PFSK-1 (cell line): ENCODE data around the gene BCAS3.

Experiments used
- FOXP2 ChIP-seq: optimal IDR thresholded peaks from 2 replicates; pipeline ENCODE3; 2011; ENCODE audit warnings: borderline replicate concordance, control low read depth, inconsistent platforms; ENCODE audit not compliant: insufficient read depth; ENCODE audit errors: extremely low read length, extremely low read depth
- POLR2AphosphoS5 ChIP-seq: IDR thresholded peaks from 2 replicates; pipeline ENCODE4 v1.6.1; 2012; ENCODE audit warnings: low read depth, mild to moderate bottlenecking, control low read depth, low read length, moderate library complexity
- REST ChIP-seq, 2 experiments: IDR thresholded peaks; 2 replicates each; pipeline versions ENCODE4 v1.6.1 to v1.8.0; 2011 to 2012; ENCODE audit warnings: low read depth in 2 of 2, low read length in 2 of 2, control low read depth in 1 of 2, inconsistent platforms in 1 of 2, mild to moderate bottlenecking in 1 of 2, moderate library complexity in 1 of 2; ENCODE audit not compliant: insufficient read depth in 1 of 2
- SIN3A ChIP-seq: IDR thresholded peaks from 2 replicates; pipeline ENCODE4 v1.6.1; 2012; ENCODE audit warnings: mild to moderate bottlenecking, low read length, moderate library complexity, borderline replicate concordance; ENCODE audit not compliant: insufficient read depth
- TAF1 ChIP-seq: IDR thresholded peaks from 2 replicates; pipeline ENCODE4 v1.6.1; 2012; ENCODE audit warnings: low read length, control low read depth, borderline replicate concordance; ENCODE audit not compliant: insufficient read depth

Gene BCAS3

GRCh38 chr17:61414141-61414935 lies 736.7 kb downstream of the BCAS3 start:
- TF ChIP-seq REST (IDR thresholded peaks at IDR 0.05; ENCODE audit: insufficient read depth in 1 of 2, low read depth in 2 of 2, low read length in 2 of 2) (0 out of 4 replicates have a peak, but pooled peaks of 1 of the 2 experiments have one; percentile 28), POLR2AphosphoS5 (no peak), TAF1 (no peak), FOXP2 (peak; percentile 83), SIN3A (peak; percentile 34; the same call in 1 of the 2 replicates)

DNA sequence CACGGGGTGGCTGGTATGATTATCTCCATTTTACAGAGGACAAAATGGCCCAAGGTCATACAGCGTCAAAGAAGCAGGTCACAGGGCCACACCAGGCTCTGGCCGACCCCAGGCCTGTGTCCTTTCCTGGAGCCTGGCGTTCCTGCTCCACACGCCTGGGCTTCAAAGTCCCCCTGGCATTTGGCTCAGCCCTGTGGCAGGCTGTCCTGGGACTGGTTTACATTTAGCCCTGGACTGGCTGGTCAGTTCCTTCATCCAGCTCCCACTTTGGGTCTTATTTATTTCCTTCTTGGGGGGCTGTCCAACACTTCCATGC lies 737.2 kb downstream of the BCAS3 start:
- no peak for TF ChIP-seq REST (IDR thresholded peaks at IDR 0.05; ENCODE audit: insufficient read depth in 1 of 2, low read depth in 2 of 2, low read length in 2 of 2)
- no peak for TF ChIP-seq FOXP2
- no peak for TF ChIP-seq TAF1
- TF ChIP-seq POLR2AphosphoS5 = no peak
- no peak for TF ChIP-seq SIN3A

- TF ChIP-seq SIN3A = no peak
- no peak for TF ChIP-seq REST (IDR thresholded peaks at IDR 0.05; ENCODE audit: insufficient read depth in 1 of 2, low read depth in 2 of 2, low read length in 2 of 2)
Measured at GRCh38 chr17:61415374-61416210, 737.9 kb downstream of the BCAS3 start.

DNA sequence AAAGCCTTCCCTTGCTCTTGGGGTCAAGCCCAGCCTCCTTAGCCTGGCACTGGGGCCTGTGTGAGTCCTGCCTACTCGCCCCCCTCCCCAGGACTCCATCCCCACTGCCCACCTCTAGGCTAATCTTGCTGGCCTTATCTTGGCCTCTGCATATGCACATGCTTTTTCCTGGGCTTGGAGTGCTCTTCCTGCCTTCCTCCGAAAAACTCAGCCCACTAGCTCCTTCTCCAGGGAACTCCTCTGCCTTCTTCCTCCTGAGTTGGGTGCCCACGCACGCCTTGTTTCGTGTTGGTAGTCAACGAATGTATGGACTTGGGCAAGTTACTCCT lies 738.5 kb downstream of the BCAS3 start:
- no peak for TF ChIP-seq POLR2AphosphoS5
- TF ChIP-seq TAF1 = no peak
- no peak for TF ChIP-seq SIN3A
- no peak for TF ChIP-seq REST (IDR thresholded peaks at IDR 0.05; ENCODE audit: insufficient read depth in 1 of 2, low read depth in 2 of 2, low read length in 2 of 2)
- TF ChIP-seq FOXP2 = no peak
